HG03469 (cell line): ENCODE results near the gene IDUA.

Experiments used
- ATAC-seq: cut with Tn5 transposase; IDR thresholded peaks from one replicate; pipeline ENCODE4 v1.9.1; 2021; ENCODE audit warnings: mild to moderate bottlenecking, moderate library complexity, moderate number of reproducible peaks; ENCODE audit not compliant: unreplicated experiment

Gene IDUA

GRCh38 chr4:1027915-1028238, 41.0 kb downstream of the IDUA start:
- ATAC-seq: no peak

- no peak for ATAC-seq
These were observed 41.9 kb downstream of the IDUA start for GRCh38 chr4:1028574-1029220.

- ATAC-seq: no peak
These were observed 42.7 kb downstream of the IDUA start for GRCh38 chr4:1029529-1029928.

GRCh38 chr4:1030031-1030430, 43.2 kb downstream of the IDUA start:
- ATAC-seq: no peak

- no peak for ATAC-seq
These were observed 43.7 kb downstream of the IDUA start for GRCh38 chr4:1030559-1030958.

GRCh38 chr4:1031346-1031745, 44.5 kb downstream of the IDUA start:
- no peak for ATAC-seq

GRCh38 chr4:1031956-1032795, 45.3 kb downstream of the IDUA start:
- ATAC-seq: no peak

GRCh38 chr4:1032861-1033260, 46.0 kb downstream of the IDUA start:
- ATAC-seq: no peak

GRCh38 chr4:1033840-1034551, 47.2 kb downstream of the IDUA start:
- ATAC-seq: no peak

- ATAC-seq: no peak
These were observed 48.7 kb downstream of the IDUA start for GRCh38 chr4:1035510-1035909.

- ATAC-seq: no peak
These were observed 49.3 kb downstream of the IDUA start for GRCh38 chr4:1036095-1036494.

GRCh38 chr4:1036976-1037810, 50.3 kb downstream of the IDUA start:
- ATAC-seq: no peak

- no peak for ATAC-seq
These were observed 52.2 kb downstream of the IDUA start for GRCh38 chr4:1038948-1039492.

- ATAC-seq: no peak
These were observed 52.9 kb downstream of the IDUA start for GRCh38 chr4:1039493-1040343.

GRCh38 chr4:1040344-1041146, 53.7 kb downstream of the IDUA start:
- no peak for ATAC-seq

GRCh38 chr4:1041147-1041935, 54.5 kb downstream of the IDUA start:
- no peak for ATAC-seq

GRCh38 chr4:1041936-1042330, 55.1 kb downstream of the IDUA start:
- ATAC-seq: no peak

- no peak for ATAC-seq
These were observed 55.7 kb downstream of the IDUA start for GRCh38 chr4:1042352-1043055.
